ENCODE measurements around the gene DEFB123.

GRCh38 chr20:31414381-31414780 lies 26.1 kb upstream of the DEFB123 start:
- TF ChIP-seq MAX (IDR thresholded peaks at IDR 0.05): no peak
- TF ChIP-seq, protein P1, sequence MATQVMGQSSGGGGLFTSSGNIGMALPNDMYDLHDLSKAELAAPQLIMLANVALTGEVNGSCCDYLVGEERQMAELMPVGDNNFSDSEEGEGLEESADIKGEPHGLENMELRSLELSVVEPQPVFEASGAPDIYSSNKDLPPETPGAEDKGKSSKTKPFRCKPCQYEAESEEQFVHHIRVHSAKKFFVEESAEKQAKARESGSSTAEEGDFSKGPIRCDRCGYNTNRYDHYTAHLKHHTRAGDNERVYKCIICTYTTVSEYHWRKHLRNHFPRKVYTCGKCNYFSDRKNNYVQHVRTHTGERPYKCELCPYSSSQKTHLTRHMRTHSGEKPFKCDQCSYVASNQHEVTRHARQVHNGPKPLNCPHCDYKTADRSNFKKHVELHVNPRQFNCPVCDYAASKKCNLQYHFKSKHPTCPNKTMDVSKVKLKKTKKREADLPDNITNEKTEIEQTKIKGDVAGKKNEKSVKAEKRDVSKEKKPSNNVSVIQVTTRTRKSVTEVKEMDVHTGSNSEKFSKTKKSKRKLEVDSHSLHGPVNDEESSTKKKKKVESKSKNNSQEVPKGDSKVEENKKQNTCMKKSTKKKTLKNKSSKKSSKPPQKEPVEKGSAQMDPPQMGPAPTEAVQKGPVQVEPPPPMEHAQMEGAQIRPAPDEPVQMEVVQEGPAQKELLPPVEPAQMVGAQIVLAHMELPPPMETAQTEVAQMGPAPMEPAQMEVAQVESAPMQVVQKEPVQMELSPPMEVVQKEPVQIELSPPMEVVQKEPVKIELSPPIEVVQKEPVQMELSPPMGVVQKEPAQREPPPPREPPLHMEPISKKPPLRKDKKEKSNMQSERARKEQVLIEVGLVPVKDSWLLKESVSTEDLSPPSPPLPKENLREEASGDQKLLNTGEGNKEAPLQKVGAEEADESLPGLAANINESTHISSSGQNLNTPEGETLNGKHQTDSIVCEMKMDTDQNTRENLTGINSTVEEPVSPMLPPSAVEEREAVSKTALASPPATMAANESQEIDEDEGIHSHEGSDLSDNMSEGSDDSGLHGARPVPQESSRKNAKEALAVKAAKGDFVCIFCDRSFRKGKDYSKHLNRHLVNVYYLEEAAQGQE (IDR thresholded peaks at IDR 0.05): no peak
- TF ChIP-seq, protein P2, sequence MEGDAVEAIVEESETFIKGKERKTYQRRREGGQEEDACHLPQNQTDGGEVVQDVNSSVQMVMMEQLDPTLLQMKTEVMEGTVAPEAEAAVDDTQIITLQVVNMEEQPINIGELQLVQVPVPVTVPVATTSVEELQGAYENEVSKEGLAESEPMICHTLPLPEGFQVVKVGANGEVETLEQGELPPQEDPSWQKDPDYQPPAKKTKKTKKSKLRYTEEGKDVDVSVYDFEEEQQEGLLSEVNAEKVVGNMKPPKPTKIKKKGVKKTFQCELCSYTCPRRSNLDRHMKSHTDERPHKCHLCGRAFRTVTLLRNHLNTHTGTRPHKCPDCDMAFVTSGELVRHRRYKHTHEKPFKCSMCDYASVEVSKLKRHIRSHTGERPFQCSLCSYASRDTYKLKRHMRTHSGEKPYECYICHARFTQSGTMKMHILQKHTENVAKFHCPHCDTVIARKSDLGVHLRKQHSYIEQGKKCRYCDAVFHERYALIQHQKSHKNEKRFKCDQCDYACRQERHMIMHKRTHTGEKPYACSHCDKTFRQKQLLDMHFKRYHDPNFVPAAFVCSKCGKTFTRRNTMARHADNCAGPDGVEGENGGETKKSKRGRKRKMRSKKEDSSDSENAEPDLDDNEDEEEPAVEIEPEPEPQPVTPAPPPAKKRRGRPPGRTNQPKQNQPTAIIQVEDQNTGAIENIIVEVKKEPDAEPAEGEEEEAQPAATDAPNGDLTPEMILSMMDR (IDR thresholded peaks at IDR 0.05; ENCODE audit: low read depth, low read length, missing input control): no peak
- TF ChIP-seq EGR1 (IDR thresholded peaks at IDR 0.05; ENCODE audit: low read depth in 2 of 2): no peak
- no peak for TF ChIP-seq YY1 (IDR thresholded peaks at IDR 0.05)
- TF ChIP-seq FOXA1 (IDR thresholded peaks at IDR 0.05): no peak
- TF ChIP-seq SP1 (IDR thresholded peaks at IDR 0.05): no peak
